ENCODE data around the gene SLC2A6. TPM values are rescaled to one million over a fixed set of nuclear protein-coding genes. Genes with fewer than 3 reads are reported as not detected.

The SLC2A6 gene, protein sequence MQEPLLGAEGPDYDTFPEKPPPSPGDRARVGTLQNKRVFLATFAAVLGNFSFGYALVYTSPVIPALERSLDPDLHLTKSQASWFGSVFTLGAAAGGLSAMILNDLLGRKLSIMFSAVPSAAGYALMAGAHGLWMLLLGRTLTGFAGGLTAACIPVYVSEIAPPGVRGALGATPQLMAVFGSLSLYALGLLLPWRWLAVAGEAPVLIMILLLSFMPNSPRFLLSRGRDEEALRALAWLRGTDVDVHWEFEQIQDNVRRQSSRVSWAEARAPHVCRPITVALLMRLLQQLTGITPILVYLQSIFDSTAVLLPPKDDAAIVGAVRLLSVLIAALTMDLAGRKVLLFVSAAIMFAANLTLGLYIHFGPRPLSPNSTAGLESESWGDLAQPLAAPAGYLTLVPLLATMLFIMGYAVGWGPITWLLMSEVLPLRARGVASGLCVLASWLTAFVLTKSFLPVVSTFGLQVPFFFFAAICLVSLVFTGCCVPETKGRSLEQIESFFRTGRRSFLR
- total RNA-seq (2022; extraction: Qiagen RNA extraction) = 17.1 to 21.5 TPM (median 19.5 TPM) in 5 replicates

GRCh38 chr9:133478851-133479711 lies at the start of gene SLC2A6:
SLC2A6 (minus strand) TSS chr9:133479099; CDS start chr9:133479059, 40 bp downstream.

DNA sequence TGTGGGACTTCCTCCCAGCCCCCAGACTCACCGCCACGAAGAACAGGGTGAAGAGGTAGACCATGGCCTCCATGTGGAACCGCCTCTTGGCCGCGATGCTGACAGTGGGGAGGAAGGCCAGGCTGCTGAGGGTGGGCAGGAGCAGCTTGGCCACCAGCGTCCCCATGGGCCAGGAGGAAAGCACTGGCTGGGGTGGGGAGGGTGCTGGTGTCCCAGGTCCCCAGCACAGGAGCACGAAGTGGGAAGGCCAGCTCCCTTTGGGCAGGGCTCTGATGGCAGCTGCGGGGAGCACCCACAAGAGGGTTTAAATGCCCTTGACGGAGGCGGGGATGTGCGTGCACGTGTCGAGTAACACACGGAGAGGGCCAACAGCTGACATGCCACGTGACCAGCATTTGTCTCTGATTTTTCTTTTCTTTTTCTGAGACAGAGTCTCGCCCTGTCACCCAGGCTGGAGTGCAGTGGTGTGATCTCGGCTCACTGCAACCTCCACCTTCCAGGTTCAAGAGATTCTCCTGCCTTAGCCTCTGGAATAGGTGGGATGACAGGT lies 45.9 kb upstream of the SLC2A6 start, which contains the start of gene MYMK:
Gene MYMK, minus strand, starts transcription at position 281 of the 550 bp plus-strand sequence. Its CDS starts 115 bp downstream, at position 166.

DNA sequence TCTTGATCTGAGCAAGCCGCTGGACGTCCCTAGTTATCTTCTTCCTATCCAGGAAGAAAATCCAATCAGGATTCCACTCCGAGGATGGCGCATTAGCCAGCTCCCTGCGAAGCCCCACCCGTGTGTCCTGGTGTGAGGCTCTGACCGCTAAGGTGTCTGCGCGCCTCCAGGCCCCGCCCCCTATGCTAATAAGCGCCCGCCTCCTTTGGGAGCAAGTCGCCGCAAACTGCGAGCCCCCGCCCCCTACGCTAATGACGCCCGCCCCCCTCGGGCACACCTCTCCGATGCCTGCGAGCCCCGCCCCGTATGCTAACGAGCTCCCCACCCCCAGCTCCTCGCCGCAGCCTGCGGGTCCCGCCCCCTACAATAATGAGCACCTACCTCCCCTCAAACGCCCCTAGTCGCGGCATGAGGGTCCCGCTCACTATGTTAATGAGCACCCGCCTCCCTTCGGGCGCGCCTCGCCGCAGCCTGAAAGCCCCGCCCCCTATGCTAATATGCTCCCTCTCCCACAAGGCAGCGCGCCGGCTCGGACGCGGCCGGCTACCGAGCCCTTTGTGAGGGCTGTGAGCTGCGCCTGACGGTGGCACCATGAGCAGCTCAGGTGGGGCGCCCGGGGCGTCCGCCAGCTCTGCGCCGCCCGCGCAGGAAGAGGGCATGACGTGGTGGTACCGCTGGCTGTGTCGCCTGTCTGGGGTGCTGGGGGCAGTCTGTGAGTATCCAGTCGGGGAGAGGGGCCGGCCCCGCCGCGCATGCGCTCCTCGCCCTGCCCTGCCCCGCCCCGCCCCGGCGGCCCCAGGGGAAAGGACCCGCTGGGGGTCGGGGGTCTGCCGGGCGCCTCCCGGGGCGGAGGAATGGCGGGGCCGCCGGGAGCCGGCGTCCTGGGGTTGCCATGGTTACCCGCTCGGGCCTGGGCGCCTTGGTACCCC lies 19.2 kb downstream of the SLC2A6 start, which contains the start of gene CACFD1:
Gene CACFD1, plus strand, starts transcription at position 503 of the 929 bp plus-strand sequence. Its CDS starts 89 bp downstream, at position 592.

GRCh38 chr9:133421615-133422542 lies 57.0 kb downstream of the SLC2A6 start, which contains the start of gene ADAMTS13:
ADAMTS13 (plus strand) TSS chr9:133422367; CDS start chr9:133422444, 77 bp downstream.

Other genes with a start within 250 kb of the SLC2A6 start
- gene ABO, start 203.9 kb downstream of the SLC2A6 start, total RNA-seq (2022; extraction: Qiagen RNA extraction) = not detected in 5 replicates
- 22.3 to 28.8 TPM (median 25.0 TPM) in 5 replicates for gene SURF6, start 142.9 kb downstream of the SLC2A6 start, total RNA-seq (2022; extraction: Qiagen RNA extraction)
- 23.5 to 32.2 TPM (median 30.0 TPM) in 5 replicates for gene MED22, start 131.0 kb downstream of the SLC2A6 start, total RNA-seq (2022; extraction: Qiagen RNA extraction)
- 3,317 to 3,500 TPM (median 3,431 TPM) in 5 replicates for gene RPL7A, start 130.9 kb downstream of the SLC2A6 start, total RNA-seq (2022; extraction: Qiagen RNA extraction)
- 36.2 to 49.2 TPM (median 42.8 TPM) in 5 replicates for gene SURF1, start 122.6 kb downstream of the SLC2A6 start, total RNA-seq (2022; extraction: Qiagen RNA extraction)
- 37.8 to 53.4 TPM (median 45.4 TPM) in 5 replicates for gene SURF2, start 122.5 kb downstream of the SLC2A6 start, total RNA-seq (2022; extraction: Qiagen RNA extraction)
- gene SURF4, start 103.0 kb downstream of the SLC2A6 start, total RNA-seq (2022; extraction: Qiagen RNA extraction) = 187 to 197 TPM (median 194 TPM) in 5 replicates
- 0.50 to 0.92 TPM (median 0.64 TPM) in 5 replicates for gene STKLD1, start 102.7 kb downstream of the SLC2A6 start, total RNA-seq (2022; extraction: Qiagen RNA extraction)
- 29.2 to 36.5 TPM (median 33.6 TPM) in 5 replicates for gene REXO4, start 61.1 kb downstream of the SLC2A6 start, total RNA-seq (2022; extraction: Qiagen RNA extraction)
- gene ADAMTS13, start 56.7 kb downstream of the SLC2A6 start, total RNA-seq (2022; extraction: Qiagen RNA extraction) = 0.31 to 0.63 TPM (median 0.60 TPM) in 5 replicates
- gene CACFD1, start 19.1 kb downstream of the SLC2A6 start, total RNA-seq (2022; extraction: Qiagen RNA extraction) = 4.2 to 5.3 TPM (median 4.5 TPM) in 5 replicates
- gene MYMK, start 45.9 kb upstream of the SLC2A6 start, total RNA-seq (2022; extraction: Qiagen RNA extraction) = not detected in 5 replicates
- gene ADAMTSL2, start 55.6 kb upstream of the SLC2A6 start, total RNA-seq (2022; extraction: Qiagen RNA extraction) = not detected in 5 replicates
- gene FAM163B, start 130.3 kb upstream of the SLC2A6 start, total RNA-seq (2022; extraction: Qiagen RNA extraction) = not detected in 5 replicates
- gene DBH, start 157.3 kb upstream of the SLC2A6 start, total RNA-seq (2022; extraction: Qiagen RNA extraction) = not detected in 5 replicates